Neural progenitor cell (in vitro differentiated cells): ENCODE results near the gene TRHDE. TPM values are rescaled to one million over a fixed set of nuclear protein-coding genes. Genes with fewer than 3 reads are reported as not detected.

Source experiments
- DNase-seq: peaks from one replicate; pipeline ENCODE4 v3.0.0-alpha.2; 2016; ENCODE audit warnings: low spot score
- H2AFZ ChIP-seq: fragments of 200-600 bp; sonication (generic); replicated peaks from 2 replicates; pipeline ENCODE4 v1.6.1; 2016; ENCODE audit warnings: antibody characterized with exemption
- H3F3A ChIP-seq: fragments of 200-600 bp; sonication (generic); 2 replicates; pipeline ENCODE4 v1.6.1; 2016; ENCODE audit warnings: antibody characterized with exemption, low read depth
- H3K27ac ChIP-seq: fragments of 200-600 bp; sonication (generic); 2 replicates; pipeline ENCODE4 v1.5.1; 2016; ENCODE audit warnings: mild to moderate bottlenecking
- H3K27me3 ChIP-seq: fragments of 200-600 bp; sonication (generic); 2 replicates; pipeline ENCODE4 v1.6.1; 2016; ENCODE audit warnings: mild to moderate bottlenecking, moderate library complexity
- H3K36me3 ChIP-seq: fragments of 200-600 bp; sonication (generic); 2 replicates; pipeline ENCODE4 v1.5.1; 2016
- H3K4me1 ChIP-seq: fragments of 200-600 bp; sonication (generic); 2 replicates; pipeline ENCODE4 v1.6.1; 2016; ENCODE audit warnings: mixed run types
- H3K4me2 ChIP-seq: fragments of 200-600 bp; sonication (generic); 2 replicates; pipeline ENCODE4 v1.6.1; 2016
- H3K4me3 ChIP-seq: fragments of 200-600 bp; sonication (generic); 2 replicates; pipeline ENCODE4 v1.5.1; 2016
- H3K79me2 ChIP-seq: fragments of 200-600 bp; sonication (generic); 2 replicates; pipeline ENCODE4 v1.6.1; 2016; ENCODE audit warnings: low read depth
- H3K9ac ChIP-seq: fragments of 200-600 bp; sonication (generic); 2 replicates; pipeline ENCODE4 v1.6.1; 2016
- H3K9me3 ChIP-seq: fragments of 200-600 bp; sonication (generic); 2 replicates; pipeline ENCODE4 v1.5.1; 2016; ENCODE audit warnings: low read depth
- H4K20me1 ChIP-seq: fragments of 200-600 bp; sonication (generic); 2 replicates; pipeline ENCODE4 v1.6.1; 2016; ENCODE audit warnings: low read depth
- H3K27ac Mint-ChIP-seq: 3 replicates; pipeline ENCODE4 v1.8.0; 2021; ENCODE audit warnings: mixed read lengths
- H3K27me3 Mint-ChIP-seq: 2 replicates; pipeline ENCODE4 v1.8.0; 2022; ENCODE audit warnings: low read depth, mild to moderate bottlenecking, inconsistent platforms, moderate library complexity, mixed read lengths; ENCODE audit not compliant: insufficient read depth
- H3K36me3 Mint-ChIP-seq: 3 replicates; pipeline ENCODE4 v1.8.0; 2021; ENCODE audit warnings: mixed read lengths
- H3K4me1 Mint-ChIP-seq: 3 replicates; pipeline ENCODE4 v1.8.0; 2021; ENCODE audit warnings: mixed read lengths
- H3K4me3 Mint-ChIP-seq: 3 replicates; pipeline ENCODE4 v1.8.0; 2021; ENCODE audit warnings: mild to moderate bottlenecking, moderate library complexity, mixed read lengths
- H3K9me3 Mint-ChIP-seq: 3 replicates; pipeline ENCODE4 v1.8.0; 2020; ENCODE audit warnings: mixed read lengths
- CTCF ChIP-seq: fragments of 200-600 bp; sonication (generic); IDR thresholded peaks from 2 replicates; pipeline ENCODE4 v1.5.1; 2017; ENCODE audit warnings: antibody characterized with exemption, mild to moderate bottlenecking
- EZH2 ChIP-seq: fragments of 200-600 bp; sonication (generic); IDR thresholded peaks from 2 replicates; pipeline ENCODE4 v1.6.1; 2017; ENCODE audit warnings: antibody characterized with exemption, mild to moderate bottlenecking, moderate library complexity
- EZH2phosphoT487 ChIP-seq: fragments of 200-600 bp; sonication (generic); IDR thresholded peaks from 2 replicates; pipeline ENCODE4 v1.6.1; 2017; ENCODE audit warnings: antibody characterized with exemption
- total RNA-seq: library from RNA; depleted of rRNA; stranded (reverse); fragments of >200 nt; gene quantifications from 2 replicates; pipeline ENCODE4 v1.2.3, GENCODE V29; 2015; ENCODE audit warnings: low replicate concordance

The TRHDE gene
- total RNA-seq, 1 donor from 2014 or later, result 4.5 TPM

- H3K4me2 ChIP-seq, result no peak overlapping the region
- no peak overlapping the region for H3K4me3 ChIP-seq
- no peak overlapping the region for H3K27ac ChIP-seq
- Mint-ChIP-seq H3K36me3 (no peaks in the 10 kb centered on the region), H3K9me3 (no peaks in the 10 kb centered on the region), H3K27ac (no peak overlapping the region), H3K4me1 (no peaks in the 10 kb centered on the region), H3K27me3 (no peaks in the 10 kb centered on the region), H3K4me3 (no peak overlapping the region)
- TF ChIP-seq EZH2phosphoT487, result no peak
- TF ChIP-seq EZH2, result no peak
- TF ChIP-seq CTCF, result no peak
- no peaks in the 10 kb centered on the region for H3K4me1 ChIP-seq
- H3F3A ChIP-seq, result no peaks in the 10 kb centered on the region
- H3K27me3 ChIP-seq, result no peaks in the 10 kb centered on the region
- no peaks in the 10 kb centered on the region for H3K36me3 ChIP-seq
- H3K79me2 ChIP-seq, result no peaks in the 10 kb centered on the region
- no peak for DNase-seq
- H3K9me3 ChIP-seq, result no peaks in the 10 kb centered on the region
- H3K9ac ChIP-seq, result no peak overlapping the region
- H2AFZ ChIP-seq, result no peak overlapping the region
- H4K20me1 ChIP-seq, result no peaks in the 10 kb centered on the region
Measured at GRCh38 chr12:72230589-72230988, 41.6 kb upstream of the TRHDE start.

- Histone ChIP-seq H3K36me3 (no peaks in the 10 kb centered on the region), H3K9me3 (no peaks in the 10 kb centered on the region), H3K27ac (no peak overlapping the region), H3K4me2 (no peak overlapping the region), H3K4me3 (no peak overlapping the region), H2AFZ (no peak overlapping the region), H3K79me2 (no peaks in the 10 kb centered on the region), H3F3A (no peaks in the 10 kb centered on the region), H3K9ac (no peak overlapping the region), H3K27me3 (no peaks in the 10 kb centered on the region), H3K4me1 (no peaks in the 10 kb centered on the region), H4K20me1 (no peaks in the 10 kb centered on the region)
- Mint-ChIP-seq H3K27me3 (no peaks in the 10 kb centered on the region), H3K4me1 (no peaks in the 10 kb centered on the region), H3K27ac (no peak overlapping the region), H3K9me3 (no peaks in the 10 kb centered on the region), H3K4me3 (no peak overlapping the region), H3K36me3 (no peaks in the 10 kb centered on the region)
- DNase-seq, result no peak
- TF ChIP-seq EZH2phosphoT487, result no peak
- no peak for TF ChIP-seq EZH2
- TF ChIP-seq CTCF, result no peak
Measured at GRCh38 chr12:72234886-72235285, 37.3 kb upstream of the TRHDE start.

- Mint-ChIP-seq H3K27ac (no peak overlapping the region), H3K27me3 (no peaks in the 10 kb centered on the region), H3K4me1 (no peaks in the 10 kb centered on the region), H3K4me3 (no peak overlapping the region), H3K36me3 (no peaks in the 10 kb centered on the region), H3K9me3 (no peaks in the 10 kb centered on the region)
- H2AFZ ChIP-seq, result no peak overlapping the region
- no peaks in the 10 kb centered on the region for H3K9me3 ChIP-seq
- no peak overlapping the region for H3K27ac ChIP-seq
- no peak overlapping the region for H3K4me2 ChIP-seq
- H3F3A ChIP-seq, result no peaks in the 10 kb centered on the region
- TF ChIP-seq EZH2 (no peak), EZH2phosphoT487 (no peak), CTCF (no peak)
- H3K4me1 ChIP-seq, result no peaks in the 10 kb centered on the region
- no peak overlapping the region for H3K4me3 ChIP-seq
- H3K9ac ChIP-seq, result no peak overlapping the region
- no peak for DNase-seq
- no peaks in the 10 kb centered on the region for H3K36me3 ChIP-seq
- H3K27me3 ChIP-seq, result no peaks in the 10 kb centered on the region
- no peaks in the 10 kb centered on the region for H4K20me1 ChIP-seq
- H3K79me2 ChIP-seq, result no peaks in the 10 kb centered on the region
Measured at GRCh38 chr12:72236071-72236705, 36.0 kb upstream of the TRHDE start.
